Endothelial cell (in vitro differentiated cells): ENCODE data around the gene RAPGEF4. TPM values are rescaled to one million over a fixed set of nuclear protein-coding genes. Genes with fewer than 3 reads are reported as not detected.

ENCODE experiments used
- DNase-seq: peaks from one replicate; pipeline ENCODE4 v3.0.0; 2021; ENCODE audit warnings: low spot score
- H3K27ac Mint-ChIP-seq: one replicate; pipeline ENCODE4 v1.8.0; 2021; ENCODE audit warnings: mixed read lengths, inconsistent platforms; ENCODE audit not compliant: unreplicated experiment
- H3K27me3 Mint-ChIP-seq: one replicate; pipeline ENCODE4 v1.8.0; 2021; ENCODE audit warnings: mild to moderate bottlenecking, moderate library complexity, mixed read lengths, inconsistent platforms; ENCODE audit not compliant: unreplicated experiment
- H3K36me3 Mint-ChIP-seq: one replicate; pipeline ENCODE4 v1.8.0; 2021; ENCODE audit warnings: mild to moderate bottlenecking, low read depth, mixed read lengths, inconsistent platforms; ENCODE audit not compliant: unreplicated experiment
- H3K4me1 Mint-ChIP-seq: one replicate; pipeline ENCODE4 v1.8.0; 2021; ENCODE audit warnings: mild to moderate bottlenecking, mixed read lengths, inconsistent platforms; ENCODE audit not compliant: unreplicated experiment
- H3K4me3 Mint-ChIP-seq: one replicate; pipeline ENCODE4 v1.8.0; 2021; ENCODE audit warnings: mild to moderate bottlenecking, mixed read lengths, inconsistent platforms; ENCODE audit not compliant: unreplicated experiment
- H3K9me3 Mint-ChIP-seq: one replicate; pipeline ENCODE4 v1.8.0; 2021; ENCODE audit warnings: mixed read lengths, inconsistent platforms; ENCODE audit not compliant: unreplicated experiment
- total RNA-seq: library from RNA; stranded (reverse); fragmentation: NEBNext Ultra II Directional; extraction: Animal tissue kit (Norgen Biotek cat#: 25700); gene quantifications from one replicate; pipeline ENCODE4 v1.2.1, GENCODE V29; 2021; ENCODE audit not compliant: unreplicated experiment
- TF ChIP-seq, protein P1 (sequence below): fragments of 200-600 bp; sonication (generic); IDR thresholded peaks from one replicate; pipeline ENCODE4 v1.5.0; 2021; ENCODE audit warnings: antibody characterized with exemption; ENCODE audit not compliant: unreplicated experiment

RAPGEF4 gene
- total RNA-seq, 1 donor from 2014 or later = 7.5 TPM

DNA sequence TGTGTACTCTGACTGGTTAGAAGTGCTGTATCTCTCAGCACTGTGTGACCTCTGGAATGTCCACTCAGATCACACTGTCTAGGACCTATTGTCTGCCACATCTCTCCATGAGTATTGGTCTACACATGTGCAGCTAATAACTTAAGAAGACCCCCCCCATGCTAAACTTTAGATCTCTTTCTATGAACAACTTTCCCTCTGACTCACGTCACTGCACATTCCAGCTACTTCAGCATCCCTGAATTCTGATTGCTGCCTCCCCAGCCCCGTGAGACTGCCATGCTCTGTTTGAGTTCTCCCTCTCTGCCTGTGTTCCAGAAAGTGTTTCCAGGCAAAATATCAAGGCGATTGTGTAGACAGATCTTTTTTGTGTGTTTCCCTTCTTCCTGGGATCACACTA, 41.8 kb downstream of the RAPGEF4 start:
- peak overlapping the region; percentile 38 for H3K27ac Mint-ChIP-seq
- peaks cover 5% of the 10 kb centered on the region for H3K27me3 Mint-ChIP-seq
- no peaks in the 10 kb centered on the region for H3K36me3 Mint-ChIP-seq
- H3K9me3 Mint-ChIP-seq = no peaks in the 10 kb centered on the region
- TF ChIP-seq, protein P1, sequence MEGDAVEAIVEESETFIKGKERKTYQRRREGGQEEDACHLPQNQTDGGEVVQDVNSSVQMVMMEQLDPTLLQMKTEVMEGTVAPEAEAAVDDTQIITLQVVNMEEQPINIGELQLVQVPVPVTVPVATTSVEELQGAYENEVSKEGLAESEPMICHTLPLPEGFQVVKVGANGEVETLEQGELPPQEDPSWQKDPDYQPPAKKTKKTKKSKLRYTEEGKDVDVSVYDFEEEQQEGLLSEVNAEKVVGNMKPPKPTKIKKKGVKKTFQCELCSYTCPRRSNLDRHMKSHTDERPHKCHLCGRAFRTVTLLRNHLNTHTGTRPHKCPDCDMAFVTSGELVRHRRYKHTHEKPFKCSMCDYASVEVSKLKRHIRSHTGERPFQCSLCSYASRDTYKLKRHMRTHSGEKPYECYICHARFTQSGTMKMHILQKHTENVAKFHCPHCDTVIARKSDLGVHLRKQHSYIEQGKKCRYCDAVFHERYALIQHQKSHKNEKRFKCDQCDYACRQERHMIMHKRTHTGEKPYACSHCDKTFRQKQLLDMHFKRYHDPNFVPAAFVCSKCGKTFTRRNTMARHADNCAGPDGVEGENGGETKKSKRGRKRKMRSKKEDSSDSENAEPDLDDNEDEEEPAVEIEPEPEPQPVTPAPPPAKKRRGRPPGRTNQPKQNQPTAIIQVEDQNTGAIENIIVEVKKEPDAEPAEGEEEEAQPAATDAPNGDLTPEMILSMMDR = no peak
- H3K4me1 Mint-ChIP-seq = peaks cover 5% of the 10 kb centered on the region
- no peak overlapping the region for H3K4me3 Mint-ChIP-seq
- no peak for DNase-seq

DNA sequence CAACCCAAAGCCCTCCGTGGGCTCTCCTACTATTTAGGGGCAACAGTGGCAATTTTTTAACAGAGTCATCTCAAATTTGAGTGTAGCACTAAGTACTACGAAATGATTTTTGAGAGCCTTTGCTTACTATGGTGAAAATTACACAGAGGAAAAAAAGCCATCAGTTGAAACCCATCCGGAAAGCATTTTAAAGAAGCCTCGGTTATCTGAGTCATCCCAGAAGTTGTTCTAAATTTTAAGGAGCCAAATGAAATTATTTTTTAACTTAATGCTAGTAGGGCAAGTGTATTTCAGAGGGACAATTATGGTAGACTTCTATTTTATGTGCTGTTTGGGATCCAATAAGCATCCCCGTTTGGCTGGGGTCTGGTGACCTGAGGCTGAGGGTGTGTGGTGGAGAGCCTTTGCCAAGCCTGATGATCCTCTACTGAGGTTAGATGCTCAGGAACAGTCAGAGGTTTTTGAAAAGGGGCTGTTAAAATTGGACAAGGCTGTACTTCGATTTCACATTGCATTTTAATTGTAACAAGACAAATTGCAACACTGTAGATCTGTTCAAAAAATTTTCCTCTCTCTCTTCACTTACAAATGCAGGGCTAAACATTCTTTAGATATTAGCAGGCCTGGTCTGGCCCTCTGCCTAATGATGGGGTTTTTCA, 47.0 kb downstream of the RAPGEF4 start:
- Mint-ChIP-seq H3K27ac (no peak overlapping the region), H3K9me3 (no peaks in the 10 kb centered on the region), H3K36me3 (no peaks in the 10 kb centered on the region), H3K4me3 (no peak overlapping the region), H3K4me1 (peaks cover 9% of the 10 kb centered on the region), H3K27me3 (peaks cover 1% of the 10 kb centered on the region)
- TF ChIP-seq, protein P1 = no peak
- DNase-seq = no peak

DNA sequence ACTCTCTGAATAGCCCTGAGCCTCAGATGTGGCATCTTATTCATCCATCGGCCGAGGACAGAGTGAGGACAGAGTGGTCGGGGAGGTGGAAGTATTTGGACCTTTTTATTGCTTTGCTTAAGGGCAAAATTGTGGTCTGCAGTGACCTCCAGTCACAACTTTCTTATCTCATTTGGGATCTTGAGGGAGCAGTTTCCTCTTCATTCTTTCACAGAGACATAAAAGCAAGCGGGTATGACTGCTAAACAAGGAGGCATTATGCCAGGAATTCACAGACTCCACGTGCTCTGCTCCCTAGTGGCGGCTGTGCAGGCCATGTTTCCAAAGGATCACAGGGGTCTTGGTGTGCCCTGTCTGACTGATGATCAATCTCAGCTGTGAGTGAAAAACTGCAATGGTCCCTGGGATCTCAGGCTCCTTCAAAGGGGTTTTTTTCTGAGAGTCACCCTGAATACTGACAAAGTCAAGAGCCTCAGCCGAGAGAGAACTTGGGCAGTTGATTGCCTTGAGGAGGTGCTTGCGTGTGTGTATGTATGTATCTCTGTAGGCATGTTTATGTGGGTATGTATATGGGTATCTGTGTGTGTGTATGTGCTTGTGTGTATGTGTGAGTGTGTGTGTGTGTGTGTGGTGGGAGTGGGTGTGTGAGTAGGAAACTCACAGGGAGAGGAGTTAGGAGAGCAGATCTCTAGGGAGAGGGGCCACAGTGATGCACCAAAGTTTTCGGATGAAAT, 47.7 kb downstream of the RAPGEF4 start:
- TF ChIP-seq, protein P1 = no peak
- Mint-ChIP-seq H3K27me3 (peaks cover 1% of the 10 kb centered on the region), H3K36me3 (no peaks in the 10 kb centered on the region), H3K4me3 (no peak overlapping the region), H3K9me3 (no peaks in the 10 kb centered on the region), H3K27ac (no peak overlapping the region), H3K4me1 (peaks cover 9% of the 10 kb centered on the region)
- peak; percentile 7 for DNase-seq

DNA sequence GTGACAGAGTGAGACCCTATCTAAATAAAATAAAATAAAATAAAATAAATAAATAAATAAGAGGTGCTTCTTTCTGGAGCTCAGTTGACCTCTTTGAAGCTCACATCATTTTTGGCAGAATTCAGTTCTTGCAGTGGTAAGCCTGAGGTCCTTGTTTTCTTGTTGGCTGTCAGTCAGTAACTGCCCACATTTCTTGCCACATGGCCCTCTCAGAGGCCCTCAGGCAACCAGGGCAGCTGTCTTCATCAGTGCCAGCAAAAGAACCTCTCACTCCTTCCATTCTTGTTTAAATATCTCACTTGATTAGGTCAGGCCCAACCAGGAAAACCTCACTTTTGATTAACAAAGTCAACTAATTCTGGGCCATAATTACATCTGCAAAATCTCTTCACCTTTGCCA, 53.2 kb downstream of the RAPGEF4 start:
- peaks cover 12% of the 10 kb centered on the region for H3K4me1 Mint-ChIP-seq
- no peaks in the 10 kb centered on the region for H3K9me3 Mint-ChIP-seq
- H3K27me3 Mint-ChIP-seq = no peaks in the 10 kb centered on the region
- no peak for DNase-seq
- no peak overlapping the region for H3K27ac Mint-ChIP-seq
- TF ChIP-seq, protein P1 = no peak
- H3K4me3 Mint-ChIP-seq = no peak overlapping the region
- H3K36me3 Mint-ChIP-seq = no peaks in the 10 kb centered on the region

DNA sequence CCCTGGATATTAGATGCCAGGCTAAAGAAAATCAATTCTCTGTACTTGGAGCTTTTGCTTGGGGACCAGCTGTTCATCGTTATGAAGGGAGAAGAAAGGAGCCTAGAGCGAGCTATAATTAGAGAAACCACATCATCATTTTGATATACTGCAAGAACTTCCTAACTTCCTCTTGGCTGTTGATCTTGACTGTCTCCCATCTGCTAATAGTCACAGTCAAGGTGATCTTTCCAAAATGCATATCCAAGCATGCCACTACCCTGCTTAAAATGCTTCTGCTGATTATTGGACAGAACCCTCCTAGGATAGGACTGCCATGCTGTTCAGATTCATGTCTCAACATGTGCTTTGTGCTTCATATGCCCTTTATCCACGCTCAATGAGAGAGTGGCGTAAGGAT, 54.8 kb downstream of the RAPGEF4 start:
- H3K9me3 Mint-ChIP-seq = no peaks in the 10 kb centered on the region
- no peaks in the 10 kb centered on the region for H3K36me3 Mint-ChIP-seq
- H3K4me1 Mint-ChIP-seq = peaks cover 12% of the 10 kb centered on the region
- DNase-seq = no peak
- TF ChIP-seq, protein P1 = no peak
- no peak overlapping the region for H3K4me3 Mint-ChIP-seq
- no peaks in the 10 kb centered on the region for H3K27me3 Mint-ChIP-seq
- no peak overlapping the region for H3K27ac Mint-ChIP-seq
